HepG2 (cell line): ENCODE measurements around the gene FSD2. TPM values are rescaled to one million over a fixed set of nuclear protein-coding genes. Genes with fewer than 3 reads are reported as not detected.

ENCODE experiments used
- BRCA1 ChIP-seq: sonication (generic); formaldehyde crosslinking; IDR thresholded peaks from 2 replicates; pipeline ENCODE4 v1.4.0; 2020; ENCODE audit warnings: missing genetic modification reagents
- GABPA ChIP-seq, 2 experiments: IDR thresholded peaks; 2 replicates each; pipeline ENCODE4 v1.6.1; 2011 to 2016; ENCODE audit warnings: low read depth in 2 of 2, low read length in 1 of 2, missing biosample characterization in 1 of 2, missing genetic modification characterization in 1 of 2
- HMG20B ChIP-seq: conservative IDR thresholded peaks from 2 replicates; pipeline ENCODE4 v1.6.1; 2016; ENCODE audit warnings: missing genetic modification reagents, missing compliant biosample characterization
- HNRNPH1 ChIP-seq: fragments of 200-400 bp; formaldehyde crosslinking; optimal IDR thresholded peaks from 2 replicates; pipeline ENCODE3; 2017; ENCODE audit warnings: mild to moderate bottlenecking, low read depth, low read length
- IKZF1 ChIP-seq: fragments of 450-650 bp; IDR thresholded peaks from 2 replicates; pipeline ENCODE4 v1.7.1; 2016
- NFRKB ChIP-seq: fragments of 450-650 bp; IDR thresholded peaks from 2 replicates; pipeline ENCODE4 v1.6.1; 2017
- POLR2A ChIP-seq, 2 experiments: IDR thresholded peaks; 2 replicates each; pipeline ENCODE4 v1.6.1; 2011; ENCODE audit warnings: low read depth in 2 of 2, low read length in 2 of 2, mild to moderate bottlenecking in 1 of 2, moderate library complexity in 1 of 2; ENCODE audit not compliant: insufficient read depth in 1 of 2
- PRPF4 ChIP-seq: fragments of 200-400 bp; formaldehyde crosslinking; IDR thresholded peaks from 2 replicates; pipeline ENCODE4 v1.6.1; 2016; ENCODE audit warnings: low read length, low read depth; ENCODE audit not compliant: poor library complexity, severe bottlenecking
- RNF2 ChIP-seq: fragments of 450-650 bp; conservative IDR thresholded peaks from 2 replicates; pipeline ENCODE4 v1.6.1; 2016; ENCODE audit warnings: low read depth
- ZNF547 ChIP-seq: sonication (generic); formaldehyde crosslinking; IDR thresholded peaks from 2 replicates; pipeline ENCODE4 v1.5.1; 2020; ENCODE audit warnings: mild to moderate bottlenecking, missing genetic modification reagents
- ZNF562 ChIP-seq: sonication (generic); formaldehyde crosslinking; IDR thresholded peaks from 2 replicates; pipeline ENCODE4 v1.8.0; 2022; ENCODE audit warnings: missing genetic modification reagents, borderline replicate concordance
- ZNF614 ChIP-seq: IDR thresholded peaks from 2 replicates; pipeline ENCODE4 v1.6.1; 2018; ENCODE audit warnings: missing biosample characterization, missing genetic modification reagents, inconsistent platforms, borderline replicate concordance
- ZNF619 ChIP-seq: sonication (generic); formaldehyde crosslinking; IDR thresholded peaks from 2 replicates; pipeline ENCODE4 v1.4.0; 2020; ENCODE audit warnings: mild to moderate bottlenecking, missing genetic modification reagents
- ZNF678 ChIP-seq: sonication (generic); formaldehyde crosslinking; IDR thresholded peaks from 2 replicates; pipeline ENCODE4 v1.4.0; 2020; ENCODE audit warnings: mild to moderate bottlenecking, missing genetic modification reagents
- ZNF747 ChIP-seq: sonication (generic); formaldehyde crosslinking; IDR thresholded peaks from 2 replicates; pipeline ENCODE4 v1.8.1; 2023; ENCODE audit warnings: missing genetic modification reagents, mild to moderate bottlenecking, borderline replicate concordance
- ZNF772 ChIP-seq: sonication (generic); formaldehyde crosslinking; IDR thresholded peaks from 2 replicates; pipeline ENCODE4 v1.5.0; 2020; ENCODE audit warnings: mild to moderate bottlenecking, missing genetic modification reagents
- ZNF788 ChIP-seq: sonication (generic); formaldehyde crosslinking; IDR thresholded peaks from 2 replicates; pipeline ENCODE4 v1.5.0; 2020; ENCODE audit warnings: mild to moderate bottlenecking, missing genetic modification reagents, borderline replicate concordance
- ZSCAN9 ChIP-seq: IDR thresholded peaks from 2 replicates; pipeline ENCODE4 v1.6.1; 2016; ENCODE audit warnings: borderline replicate concordance
- polyA plus RNA-seq, 8 experiments: library from polyadenylated mRNA; depleted of rRNA in 3 of 8; stranded (reverse) in 7 of 8; unstranded in 1 of 8; fragments of >200 nt; fragmentation: Illumina TruSeq in 4 of 8; extraction: Trizol in 4 of 8; gene quantifications; 2 replicates each; pipeline versions ENCODE4 v1.2.1 to v1.2.3, GENCODE V29; 2011 to 2016; ENCODE audit warnings: low read depth in 4 of 8, missing spikeins in 1 of 8, mixed read lengths in 1 of 8; ENCODE audit not compliant: insufficient read depth in 1 of 8
- total RNA-seq, 5 experiments: library from RNA; depleted of rRNA; stranded (reverse); fragments of >200 nt; fragmentation: Illumina TruSeq; extraction: Trizol; gene quantifications; 2 replicates each; pipeline ENCODE4 v1.2.3, GENCODE V29; 2016; ENCODE audit warnings: low read depth in 1 of 5
- TF ChIP-seq, protein P1 (sequence below), 2 experiments: sonication (generic) in 1 of 2; formaldehyde crosslinking in 1 of 2; IDR thresholded peaks; 2 replicates each; pipeline versions ENCODE4 v1.5.1 to v1.6.1; 2011 to 2020; ENCODE audit warnings: borderline replicate concordance in 1 of 2, low read depth in 1 of 2, low read length in 1 of 2, mild to moderate bottlenecking in 1 of 2, missing genetic modification reagents in 1 of 2, moderate library complexity in 1 of 2
- TF ChIP-seq, protein P2 (sequence below): sonication (generic); formaldehyde crosslinking; IDR thresholded peaks from 2 replicates; pipeline ENCODE4 v1.4.0; 2020; ENCODE audit warnings: missing genetic modification reagents
- TF ChIP-seq, protein P3 (sequence below): sonication (generic); formaldehyde crosslinking; IDR thresholded peaks from 2 replicates; pipeline ENCODE4 v1.5.0; 2020; ENCODE audit warnings: mild to moderate bottlenecking, missing genetic modification reagents, borderline replicate concordance
- TF ChIP-seq, protein P4 (sequence below): sonication (generic); formaldehyde crosslinking; IDR thresholded peaks from 2 replicates; pipeline ENCODE4 v1.4.0; 2020; ENCODE audit warnings: missing genetic modification reagents; ENCODE audit errors: not compliant biosample characterization

FSD2 gene
- total and polyA plus RNA-seq, 2 of the 13 experiments (the other 11 are each of a cell fraction or from before 2014, with no cell fraction given), result not detected

DNA sequence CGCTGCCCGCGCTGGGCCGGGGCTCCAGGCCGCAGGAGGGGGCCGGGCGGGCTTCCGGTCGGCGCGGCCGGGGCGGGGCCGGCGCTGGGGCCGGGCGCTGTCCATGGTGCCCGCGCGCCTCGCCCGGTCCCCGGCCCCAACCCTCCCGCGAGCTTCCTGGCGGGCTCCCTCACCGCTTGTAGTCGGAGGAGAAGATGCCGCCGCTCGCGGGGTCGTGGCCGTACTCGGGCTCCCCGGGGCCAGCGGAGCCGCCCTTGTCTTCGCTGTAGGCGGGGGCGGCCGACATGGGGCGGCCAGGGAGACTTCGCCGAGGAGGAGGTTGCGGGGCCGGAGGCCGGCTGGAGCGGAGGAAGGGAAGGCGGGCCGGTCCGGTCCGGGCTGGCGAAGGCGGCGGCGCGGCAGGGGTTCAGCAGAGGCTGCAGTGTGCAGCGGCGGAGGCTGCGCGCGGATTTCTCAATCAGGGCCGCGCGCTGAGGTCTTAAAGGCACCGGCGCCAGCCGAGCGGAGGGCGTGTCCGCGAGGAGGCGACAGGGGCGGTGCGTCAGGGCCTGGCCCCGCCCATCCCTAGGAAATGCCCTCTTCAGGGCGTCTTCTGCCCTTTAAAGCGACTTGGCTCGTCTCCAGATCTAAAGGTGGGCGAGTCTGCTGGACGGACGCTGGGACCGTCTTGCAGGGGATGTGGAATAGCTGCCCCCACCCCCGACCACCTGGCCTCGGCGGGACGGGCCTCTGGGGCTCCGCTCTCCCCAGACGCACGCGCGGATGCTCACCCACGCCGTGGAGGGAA is 96.3 kb downstream of the FSD2 start, which contains the start of gene AP3B2 (continued):
- no peak for TF ChIP-seq ZNF547 (CRISPR knock-in tag)
- TF ChIP-seq, protein P1, sequence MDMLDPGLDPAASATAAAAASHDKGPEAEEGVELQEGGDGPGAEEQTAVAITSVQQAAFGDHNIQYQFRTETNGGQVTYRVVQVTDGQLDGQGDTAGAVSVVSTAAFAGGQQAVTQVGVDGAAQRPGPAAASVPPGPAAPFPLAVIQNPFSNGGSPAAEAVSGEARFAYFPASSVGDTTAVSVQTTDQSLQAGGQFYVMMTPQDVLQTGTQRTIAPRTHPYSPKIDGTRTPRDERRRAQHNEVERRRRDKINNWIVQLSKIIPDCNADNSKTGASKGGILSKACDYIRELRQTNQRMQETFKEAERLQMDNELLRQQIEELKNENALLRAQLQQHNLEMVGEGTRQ (IDR thresholded peaks at IDR 0.05; ENCODE audit: low read depth, low read length), result no peak
- TF ChIP-seq, protein P1 (CRISPR knock-in tag; IDR thresholded peaks at IDR 0.05; ENCODE audit: borderline replicate concordance), result no peak
- peak; percentile 55 for TF ChIP-seq GABPA (IDR thresholded peaks at IDR 0.05; ENCODE audit: low read depth, low read length)
- TF ChIP-seq GABPA (CRISPR knock-in tag; IDR thresholded peaks at IDR 0.05; ENCODE audit: low read depth), result no peak
- TF ChIP-seq, protein P2, sequence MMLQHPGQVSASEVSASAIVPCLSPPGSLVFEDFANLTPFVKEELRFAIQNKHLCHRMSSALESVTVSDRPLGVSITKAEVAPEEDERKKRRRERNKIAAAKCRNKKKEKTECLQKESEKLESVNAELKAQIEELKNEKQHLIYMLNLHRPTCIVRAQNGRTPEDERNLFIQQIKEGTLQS (CRISPR knock-in tag), result 0 out of 2 replicates have a peak, but pooled peaks have one; percentile 21
- TF ChIP-seq, protein P3, sequence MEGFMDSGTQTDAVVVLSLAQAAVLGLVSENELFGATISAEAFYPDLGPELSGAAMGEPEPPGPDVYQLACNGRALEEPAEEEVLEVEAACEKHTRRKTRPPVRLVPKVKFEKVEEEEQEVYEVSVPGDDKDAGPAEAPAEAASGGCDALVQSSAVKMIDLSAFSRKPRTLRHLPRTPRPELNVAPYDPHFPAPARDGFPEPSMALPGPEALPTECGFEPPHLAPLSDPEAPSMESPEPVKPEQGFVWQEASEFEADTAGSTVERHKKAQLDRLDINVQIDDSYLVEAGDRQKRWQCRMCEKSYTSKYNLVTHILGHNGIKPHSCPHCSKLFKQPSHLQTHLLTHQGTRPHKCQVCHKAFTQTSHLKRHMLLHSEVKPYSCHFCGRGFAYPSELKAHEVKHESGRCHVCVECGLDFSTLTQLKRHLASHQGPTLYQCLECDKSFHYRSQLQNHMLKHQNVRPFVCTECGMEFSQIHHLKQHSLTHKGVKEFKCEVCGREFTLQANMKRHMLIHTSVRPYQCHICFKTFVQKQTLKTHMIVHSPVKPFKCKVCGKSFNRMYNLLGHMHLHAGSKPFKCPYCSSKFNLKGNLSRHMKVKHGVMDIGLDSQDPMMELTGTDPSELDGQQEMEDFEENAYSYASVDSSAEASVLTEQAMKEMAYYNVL (CRISPR knock-in tag), result no peak
- no peak for TF ChIP-seq POLR2A (IDR thresholded peaks at IDR 0.05; ENCODE audit: insufficient read depth in 1 of 2, low read depth in 2 of 2, low read length in 2 of 2)
- peak; percentile 48; the same call in 1 of the 2 replicates for TF ChIP-seq ZNF678 (CRISPR knock-in tag)
- TF ChIP-seq IKZF1, result no peak
- TF ChIP-seq, protein P4, sequence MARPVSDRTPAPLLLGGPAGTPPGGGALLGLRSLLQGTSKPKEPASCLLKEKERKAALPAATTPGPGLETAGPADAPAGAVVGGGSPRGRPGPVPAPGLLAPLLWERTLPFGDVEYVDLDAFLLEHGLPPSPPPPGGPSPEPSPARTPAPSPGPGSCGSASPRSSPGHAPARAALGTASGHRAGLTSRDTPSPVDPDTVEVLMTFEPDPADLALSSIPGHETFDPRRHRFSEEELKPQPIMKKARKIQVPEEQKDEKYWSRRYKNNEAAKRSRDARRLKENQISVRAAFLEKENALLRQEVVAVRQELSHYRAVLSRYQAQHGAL, result no peak
- TF ChIP-seq ZNF772 (CRISPR knock-in tag), result peak; percentile 39; the same call in 1 of the 2 replicates
- TF ChIP-seq ZNF747 (CRISPR knock-in tag), result no peak
- TF ChIP-seq PRPF4, result no peak
- TF ChIP-seq HMG20B, result no peak
- TF ChIP-seq ZNF788 (CRISPR knock-in tag), result no peak
- no peak for TF ChIP-seq ZNF614 (CRISPR knock-in tag)
- TF ChIP-seq HNRNPH1, result no peak
- TF ChIP-seq NFRKB, result no peak
- no peak for TF ChIP-seq ZNF562 (CRISPR knock-in tag)
- no peak for TF ChIP-seq ZSCAN9
- TF ChIP-seq ZNF619 (CRISPR knock-in tag), result no peak
- 0 out of 2 replicates have a peak, but pooled peaks have one; percentile 69 for TF ChIP-seq RNF2
- TF ChIP-seq BRCA1 (CRISPR knock-in tag), result no peak
